IPS-18c (cell line): ENCODE results near the gene ARL15.

Experiments
- H3K4me3 ChIP-seq: 2 replicates; pipeline ENCODE4 v1.7.0; 2013; ENCODE audit warnings: low read depth, mild to moderate bottlenecking, low read length, moderate library complexity; ENCODE audit not compliant: insufficient read depth
- H3K9me3 ChIP-seq: one replicate; pipeline ENCODE4 v1.6.1; 2013; ENCODE audit warnings: mild to moderate bottlenecking, low read length, moderate library complexity; ENCODE audit not compliant: control insufficient read depth, insufficient read depth

ARL15 gene

DNA sequence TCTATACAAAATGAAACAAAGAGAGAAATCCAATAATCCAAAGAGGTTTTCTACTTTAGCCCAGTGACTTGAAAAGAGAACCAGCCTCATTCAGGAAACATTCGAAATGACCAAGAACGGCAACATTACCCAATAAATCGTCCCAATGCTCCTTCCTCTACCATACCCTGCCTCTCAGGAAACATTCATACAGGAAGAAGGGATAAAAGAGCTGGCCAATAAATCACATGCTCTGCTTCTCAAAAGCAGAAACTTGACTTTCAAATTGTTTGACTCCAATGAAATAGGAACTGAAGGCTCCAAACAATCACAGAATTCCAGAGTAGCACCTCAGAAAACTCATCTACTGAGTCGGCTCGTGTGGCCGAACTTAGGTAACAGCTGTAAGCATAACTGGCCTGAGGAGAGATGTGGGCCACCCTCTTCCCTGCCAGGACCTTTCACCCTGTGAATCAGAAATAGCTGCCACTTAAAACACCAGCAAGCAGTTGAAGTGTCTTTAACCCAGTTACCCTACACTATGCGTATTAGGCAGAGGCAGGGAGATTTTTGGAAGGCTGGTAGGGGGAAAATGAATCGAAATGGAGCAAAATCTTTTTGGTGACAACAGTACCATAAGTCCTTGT lies 14.6 kb downstream of the ARL15 start:
- Histone ChIP-seq H3K4me3 (no peak overlapping the region), H3K9me3 (no peaks in the 10 kb centered on the region)

- Histone ChIP-seq H3K4me3 (no peak overlapping the region), H3K9me3 (no peaks in the 10 kb centered on the region)
These were observed 16.2 kb downstream of the ARL15 start for GRCh38 chr5:54294097-54294667.

- no peak overlapping the region for H3K4me3 ChIP-seq
- no peaks in the 10 kb centered on the region for H3K9me3 ChIP-seq
These were observed 17.5 kb downstream of the ARL15 start for GRCh38 chr5:54292866-54293265.

DNA sequence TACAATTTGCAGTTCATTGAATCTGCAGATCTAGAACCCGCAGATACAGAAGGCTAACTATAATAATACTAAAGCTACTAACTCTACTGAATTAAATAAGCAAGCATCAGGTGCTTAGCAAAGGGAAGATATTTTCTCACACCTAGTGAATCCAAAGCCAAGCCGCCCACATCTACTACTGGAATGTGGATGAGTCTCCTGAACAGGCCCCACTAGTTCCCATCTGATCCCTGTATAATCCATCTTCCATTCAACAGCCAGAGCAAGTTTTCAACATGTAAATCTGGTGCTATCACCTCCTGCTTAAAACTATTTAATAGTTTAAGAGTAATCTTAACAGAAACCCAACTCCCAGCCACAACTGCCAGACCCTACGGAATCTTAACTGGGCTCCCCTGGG lies 18.9 kb downstream of the ARL15 start:
- Histone ChIP-seq H3K9me3 (no peaks in the 10 kb centered on the region), H3K4me3 (no peak overlapping the region)

DNA sequence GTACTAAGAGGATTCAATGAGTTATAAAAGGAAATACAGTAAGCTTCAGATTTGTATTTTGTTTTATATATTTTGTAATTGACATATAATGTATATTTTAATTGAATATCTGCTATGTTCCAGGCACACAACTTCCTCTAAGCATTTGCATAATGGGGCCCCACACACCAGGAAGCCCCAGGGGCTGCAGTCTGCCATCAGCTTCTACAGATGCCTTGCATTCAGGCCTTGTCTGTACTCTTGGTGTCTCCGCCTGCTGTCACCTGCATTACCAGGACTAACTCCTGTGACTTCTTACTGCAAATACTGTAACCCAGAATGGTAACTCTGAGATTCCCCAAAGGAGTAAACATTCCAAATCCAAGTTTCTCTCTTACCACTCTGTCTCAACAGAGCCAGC lies 20.6 kb downstream of the ARL15 start:
- Histone ChIP-seq H3K9me3 (no peaks in the 10 kb centered on the region), H3K4me3 (no peak overlapping the region)

- Histone ChIP-seq H3K9me3 (no peaks in the 10 kb centered on the region), H3K4me3 (no peak overlapping the region)
These were observed 21.7 kb downstream of the ARL15 start for GRCh38 chr5:54288568-54289217.

DNA sequence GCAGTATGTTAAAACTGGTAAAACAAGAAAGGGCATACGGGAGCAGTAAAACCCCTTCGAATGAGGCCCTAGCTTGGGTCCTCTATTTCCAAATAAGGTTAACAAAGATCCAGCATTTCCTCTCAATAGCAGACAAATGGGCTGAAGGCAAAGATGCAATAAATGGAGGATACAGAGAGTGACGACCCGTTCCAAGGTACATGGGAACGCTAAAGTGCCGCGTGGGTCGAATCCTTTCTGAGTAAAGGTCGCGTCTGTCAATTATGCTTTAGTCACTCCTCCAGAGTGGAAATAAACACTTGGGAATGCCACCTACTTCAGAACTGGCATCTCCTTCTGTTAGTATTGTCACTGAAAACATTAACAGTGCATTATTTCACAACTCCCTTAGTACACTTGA lies 24.7 kb downstream of the ARL15 start:
- Histone ChIP-seq H3K4me3 (no peak overlapping the region), H3K9me3 (no peaks in the 10 kb centered on the region)

- Histone ChIP-seq H3K9me3 (no peaks in the 10 kb centered on the region), H3K4me3 (no peak overlapping the region)
These were observed 25.8 kb downstream of the ARL15 start for GRCh38 chr5:54284586-54284985.

GRCh38 chr5:54282876-54283275 lies 27.5 kb downstream of the ARL15 start:
- no peak overlapping the region for H3K4me3 ChIP-seq
- H3K9me3 ChIP-seq, result no peaks in the 10 kb centered on the region

GRCh38 chr5:54281960-54282692 lies 28.2 kb downstream of the ARL15 start:
- Histone ChIP-seq H3K9me3 (no peaks in the 10 kb centered on the region), H3K4me3 (no peak overlapping the region)

- H3K4me3 ChIP-seq, result no peak overlapping the region
These were observed 30.4 kb downstream of the ARL15 start for GRCh38 chr5:54279960-54280359.

GRCh38 chr5:54278979-54279717 lies 31.2 kb downstream of the ARL15 start:
- no peaks in the 10 kb centered on the region for H3K9me3 ChIP-seq

More at GRCh38 chr5:54279960-54280359, 30.4 kb downstream of the ARL15 start:
- H3K9me3 ChIP-seq, result no peaks in the 10 kb centered on the region

GRCh38 chr5:54278036-54278830 lies 32.1 kb downstream of the ARL15 start:
- Histone ChIP-seq H3K4me3 (no peak overlapping the region), H3K9me3 (no peaks in the 10 kb centered on the region)

More at GRCh38 chr5:54278979-54279717, 31.2 kb downstream of the ARL15 start:
- no peak overlapping the region for H3K4me3 ChIP-seq

GRCh38 chr5:54276048-54276447 lies 34.3 kb downstream of the ARL15 start:
- no peaks in the 10 kb centered on the region for H3K9me3 ChIP-seq
- no peak overlapping the region for H3K4me3 ChIP-seq

GRCh38 chr5:54275361-54275760 lies 35.0 kb downstream of the ARL15 start:
- no peak overlapping the region for H3K4me3 ChIP-seq
- no peaks in the 10 kb centered on the region for H3K9me3 ChIP-seq

DNA sequence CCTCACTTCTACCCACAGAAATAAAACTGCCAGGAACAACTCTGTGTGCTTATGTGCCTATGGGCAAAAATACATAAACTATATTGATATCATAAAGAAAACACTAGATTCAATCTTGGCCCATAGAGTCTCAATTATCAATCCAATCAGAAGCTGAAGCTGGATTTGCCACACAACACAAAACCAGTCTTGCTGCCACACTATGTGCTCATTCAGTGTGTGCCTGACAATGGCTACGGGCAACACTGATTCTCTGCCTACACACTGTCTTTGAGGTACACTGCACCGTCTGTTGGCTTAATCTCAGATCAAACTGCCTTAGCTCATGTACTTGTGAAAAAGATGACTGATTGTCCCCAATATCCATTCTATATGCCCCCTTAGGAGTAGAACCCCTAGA lies 35.4 kb downstream of the ARL15 start:
- Histone ChIP-seq H3K4me3 (no peak overlapping the region), H3K9me3 (no peaks in the 10 kb centered on the region)

GRCh38 chr5:54273715-54274114 lies 36.7 kb downstream of the ARL15 start:
- Histone ChIP-seq H3K9me3 (no peaks in the 10 kb centered on the region), H3K4me3 (no peak overlapping the region)
